Measurements from ENCODE around the gene FFAR1. TPM values are rescaled to one million over a fixed set of nuclear protein-coding genes. Genes with fewer than 3 reads are reported as not detected.

The FFAR1 gene
- total RNA-seq, 1 experiment from 2014 or later: 0.44 TPM

DNA sequence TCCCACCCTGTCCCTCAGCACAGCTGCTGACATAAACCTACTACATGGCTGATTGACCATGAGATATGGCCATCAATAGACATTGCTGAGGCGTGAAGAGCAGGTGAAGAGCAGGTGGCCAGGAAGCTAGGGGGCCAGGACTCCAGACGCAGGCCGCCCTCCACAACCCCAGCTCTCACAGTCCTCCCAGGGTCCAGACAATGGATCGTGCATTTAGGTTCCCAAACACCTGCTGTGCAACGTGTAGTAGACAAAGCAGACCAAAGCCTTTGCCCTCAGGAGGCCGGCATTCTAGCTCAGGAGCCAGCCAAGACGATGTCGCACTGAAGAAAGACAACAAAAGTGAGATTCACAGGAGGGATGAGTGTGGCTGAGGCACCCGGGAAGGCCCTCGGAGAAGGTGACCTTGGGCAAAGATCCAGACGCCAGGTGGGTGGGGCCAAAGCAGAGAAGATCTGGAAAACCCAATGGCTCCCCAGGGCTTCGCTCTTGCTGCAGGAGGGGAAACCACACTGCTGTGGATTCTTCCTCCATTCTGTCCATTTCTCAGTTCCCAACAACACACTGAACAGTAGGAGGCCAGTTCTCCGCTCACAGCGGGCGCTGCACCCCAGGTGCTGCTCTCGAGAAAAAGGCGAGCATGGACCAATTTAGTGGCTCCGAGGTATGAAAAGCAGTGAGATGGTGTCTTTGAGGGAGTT, 1.4 kb downstream of the FFAR1 start:
- no peak for TF ChIP-seq EZH2 (IDR thresholded peaks at IDR 0.05; ENCODE audit: low read depth)
- TF ChIP-seq, protein P1, sequence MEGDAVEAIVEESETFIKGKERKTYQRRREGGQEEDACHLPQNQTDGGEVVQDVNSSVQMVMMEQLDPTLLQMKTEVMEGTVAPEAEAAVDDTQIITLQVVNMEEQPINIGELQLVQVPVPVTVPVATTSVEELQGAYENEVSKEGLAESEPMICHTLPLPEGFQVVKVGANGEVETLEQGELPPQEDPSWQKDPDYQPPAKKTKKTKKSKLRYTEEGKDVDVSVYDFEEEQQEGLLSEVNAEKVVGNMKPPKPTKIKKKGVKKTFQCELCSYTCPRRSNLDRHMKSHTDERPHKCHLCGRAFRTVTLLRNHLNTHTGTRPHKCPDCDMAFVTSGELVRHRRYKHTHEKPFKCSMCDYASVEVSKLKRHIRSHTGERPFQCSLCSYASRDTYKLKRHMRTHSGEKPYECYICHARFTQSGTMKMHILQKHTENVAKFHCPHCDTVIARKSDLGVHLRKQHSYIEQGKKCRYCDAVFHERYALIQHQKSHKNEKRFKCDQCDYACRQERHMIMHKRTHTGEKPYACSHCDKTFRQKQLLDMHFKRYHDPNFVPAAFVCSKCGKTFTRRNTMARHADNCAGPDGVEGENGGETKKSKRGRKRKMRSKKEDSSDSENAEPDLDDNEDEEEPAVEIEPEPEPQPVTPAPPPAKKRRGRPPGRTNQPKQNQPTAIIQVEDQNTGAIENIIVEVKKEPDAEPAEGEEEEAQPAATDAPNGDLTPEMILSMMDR (conservative IDR thresholded peaks at IDR 0.05): no peak
- Histone ChIP-seq H4K20me1 (ENCODE audit: insufficient read depth) (no peaks in the 10 kb centered on the region), H3K9me2 (ENCODE audit: insufficient read depth) (no peaks in the 10 kb centered on the region), H3K27ac (no peak overlapping the region), H2AFZ (no peak overlapping the region), H3K79me2 (ENCODE audit: low read depth) (no peaks in the 10 kb centered on the region), H3K4me1 (replicated peaks; ENCODE audit: insufficient read depth) (no peaks in the 10 kb centered on the region), H3K27me3 (ENCODE audit: insufficient read depth, low read depth) (no peaks in the 10 kb centered on the region), H3K4me3 (no peak overlapping the region), H3K4me2 (no peak overlapping the region), H3K36me3 (ENCODE audit: low read depth) (no peaks in the 10 kb centered on the region), H3F3A (ENCODE audit: insufficient read depth, low read depth) (peaks cover 3% of the 10 kb centered on the region; the same call in 1 of the 2 replicates), H3K9me3 (ENCODE audit: insufficient read depth, low read depth) (no peaks in the 10 kb centered on the region)
- BruUV-seq (replicated peaks): no TSS peak
- POLR2A ChIA-PET (ENCODE audit: unreplicated experiment): no interaction called here
- no peak for DNase-seq
- CTCF ChIA-PET: no interaction called here
- intact Hi-C loops (cut with micrococcal nuclease; ENCODE audit: unreplicated experiment): no loop called here

DNA sequence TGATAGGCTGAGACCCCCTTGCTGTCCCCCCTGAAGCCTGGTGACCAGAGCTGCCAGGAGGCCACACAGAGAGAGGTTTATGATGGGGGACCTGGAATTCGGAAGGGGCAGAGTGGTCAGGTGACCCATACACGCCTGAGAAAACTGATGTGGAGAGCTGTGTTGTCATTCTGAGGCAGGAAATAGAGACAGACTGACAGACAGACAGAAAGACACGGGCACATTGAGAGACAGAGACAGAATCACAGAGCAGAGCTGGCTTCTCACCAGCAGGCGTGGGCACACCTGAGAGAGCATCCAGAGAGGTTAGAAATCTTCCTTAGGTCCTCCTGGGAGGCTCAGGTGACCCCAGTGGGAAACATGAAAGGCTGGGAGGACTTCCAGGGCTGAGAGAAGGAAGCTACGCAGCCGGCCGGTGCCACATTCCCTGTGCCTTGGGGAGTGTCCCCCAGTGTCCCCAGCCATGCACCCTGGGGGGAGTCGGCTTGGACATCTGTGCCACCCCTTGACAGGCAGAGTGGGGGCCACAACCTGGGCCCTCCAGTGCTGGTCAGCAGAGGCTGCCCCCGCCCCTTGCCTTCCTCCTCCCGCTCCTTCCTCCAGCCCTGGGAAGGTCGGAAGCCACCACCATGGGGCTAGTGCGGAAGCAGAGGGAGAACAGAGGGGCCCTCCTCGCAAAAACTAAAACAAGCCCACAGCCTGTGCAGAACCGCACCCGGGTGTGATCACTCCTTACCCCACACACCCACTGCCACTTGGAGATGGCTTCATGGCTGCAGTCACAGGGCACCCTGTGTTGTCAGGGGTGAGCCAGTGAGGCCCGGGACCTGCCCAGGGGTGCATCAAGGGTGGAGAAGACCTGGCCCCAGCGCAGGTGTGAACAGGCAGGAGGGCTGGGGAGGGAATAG, 2.2 kb downstream of the FFAR1 start:
- POLR2A ChIA-PET (ENCODE audit: unreplicated experiment): no interaction called here

DNA sequence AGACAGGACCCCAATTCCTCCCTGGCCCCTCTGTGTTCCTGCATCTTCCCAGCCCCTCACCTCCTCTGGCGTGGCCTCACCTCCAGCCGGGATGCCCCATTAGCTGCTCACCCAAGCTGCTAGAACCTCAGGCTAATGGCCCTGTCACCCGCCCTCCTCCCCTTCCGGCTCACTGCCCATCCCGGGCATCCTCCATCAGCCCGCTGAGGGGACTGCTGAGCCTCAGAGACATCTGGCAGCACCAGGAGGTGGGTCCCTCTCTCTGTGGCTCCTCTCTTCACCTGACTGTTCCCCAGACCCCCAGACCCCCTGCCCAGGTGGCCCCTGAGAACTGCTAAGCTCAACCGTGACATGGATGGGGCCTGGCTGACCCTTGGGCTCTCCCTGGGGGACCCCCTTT, 2.9 kb downstream of the FFAR1 start:
- no peaks in the 10 kb centered on the region for H3K9me2 ChIP-seq (ENCODE audit: insufficient read depth)
- BruUV-seq (replicated peaks): no TSS peak
- H4K20me1 ChIP-seq (ENCODE audit: insufficient read depth): no peaks in the 10 kb centered on the region
- H3K36me3 ChIP-seq (ENCODE audit: low read depth): no peaks in the 10 kb centered on the region
- intact Hi-C loops (cut with micrococcal nuclease; ENCODE audit: unreplicated experiment): loop anchor here (10.0 kb wide), 1 partner anchor 206 kb away; the partner anchor contains the start of gene FXYD7
- no peaks in the 10 kb centered on the region for H3K4me1 ChIP-seq (replicated peaks; ENCODE audit: insufficient read depth)
- no peak overlapping the region for H2AFZ ChIP-seq
- H3K4me2 ChIP-seq: no peak overlapping the region
- H3F3A ChIP-seq (ENCODE audit: insufficient read depth, low read depth): peaks cover 3% of the 10 kb centered on the region; the same call in 1 of the 2 replicates
- TF ChIP-seq, protein P1 (conservative IDR thresholded peaks at IDR 0.05): no peak
- no peak for TF ChIP-seq EZH2 (IDR thresholded peaks at IDR 0.05; ENCODE audit: low read depth)
- no peak overlapping the region for H3K27ac ChIP-seq
- DNase-seq: no peak
- POLR2A ChIA-PET (ENCODE audit: unreplicated experiment): no interaction called here
- H3K27me3 ChIP-seq (ENCODE audit: insufficient read depth, low read depth): no peaks in the 10 kb centered on the region
- H3K9me3 ChIP-seq (ENCODE audit: insufficient read depth, low read depth): no peaks in the 10 kb centered on the region
- CTCF ChIA-PET: interaction anchor here (0.7 kb wide), 1 partner anchor 37 kb away, joined by 12 read pairs; no protein-coding TSS in a partner anchor
- H3K79me2 ChIP-seq (ENCODE audit: low read depth): no peaks in the 10 kb centered on the region
- no peak overlapping the region for H3K4me3 ChIP-seq

More for the DNA sequence above, 2.2 kb downstream of the FFAR1 start:
- no peak for DNase-seq
- Histone ChIP-seq H3K4me3 (no peak overlapping the region), H3K9me2 (ENCODE audit: insufficient read depth) (no peaks in the 10 kb centered on the region), H3K4me1 (replicated peaks; ENCODE audit: insufficient read depth) (no peaks in the 10 kb centered on the region), H3K9me3 (ENCODE audit: insufficient read depth, low read depth) (no peaks in the 10 kb centered on the region), H3K4me2 (no peak overlapping the region), H3K79me2 (ENCODE audit: low read depth) (no peaks in the 10 kb centered on the region), H3F3A (ENCODE audit: insufficient read depth, low read depth) (peaks cover 3% of the 10 kb centered on the region; the same call in 1 of the 2 replicates), H2AFZ (no peak overlapping the region), H3K36me3 (ENCODE audit: low read depth) (no peaks in the 10 kb centered on the region), H3K27ac (no peak overlapping the region), H3K27me3 (ENCODE audit: insufficient read depth, low read depth) (no peaks in the 10 kb centered on the region), H4K20me1 (ENCODE audit: insufficient read depth) (no peaks in the 10 kb centered on the region)
- intact Hi-C loops (cut with micrococcal nuclease; ENCODE audit: unreplicated experiment): loop anchor here (10.0 kb wide), 1 partner anchor 205 kb away; the partner anchor contains the start of gene FXYD7
- no TSS peak for BruUV-seq (replicated peaks)
- CTCF ChIA-PET: interaction anchor here (0.7 kb wide), 1 partner anchor 36 kb away, joined by 12 read pairs; no protein-coding TSS in a partner anchor
- TF ChIP-seq, protein P1 (conservative IDR thresholded peaks at IDR 0.05): no peak
- no peak for TF ChIP-seq EZH2 (IDR thresholded peaks at IDR 0.05; ENCODE audit: low read depth)

Data from PC-9 (cell line).